Measurements from ENCODE around the gene ANKRD10.

GRCh38 chr13:110921695-110922094 lies 6.8 kb upstream of the ANKRD10 start:
- TF ChIP-seq EZH2 (IDR thresholded peaks at IDR 0.05; ENCODE audit: borderline replicate concordance, low read depth, low read length, severe bottlenecking): no peak
- TF ChIP-seq, protein P1, sequence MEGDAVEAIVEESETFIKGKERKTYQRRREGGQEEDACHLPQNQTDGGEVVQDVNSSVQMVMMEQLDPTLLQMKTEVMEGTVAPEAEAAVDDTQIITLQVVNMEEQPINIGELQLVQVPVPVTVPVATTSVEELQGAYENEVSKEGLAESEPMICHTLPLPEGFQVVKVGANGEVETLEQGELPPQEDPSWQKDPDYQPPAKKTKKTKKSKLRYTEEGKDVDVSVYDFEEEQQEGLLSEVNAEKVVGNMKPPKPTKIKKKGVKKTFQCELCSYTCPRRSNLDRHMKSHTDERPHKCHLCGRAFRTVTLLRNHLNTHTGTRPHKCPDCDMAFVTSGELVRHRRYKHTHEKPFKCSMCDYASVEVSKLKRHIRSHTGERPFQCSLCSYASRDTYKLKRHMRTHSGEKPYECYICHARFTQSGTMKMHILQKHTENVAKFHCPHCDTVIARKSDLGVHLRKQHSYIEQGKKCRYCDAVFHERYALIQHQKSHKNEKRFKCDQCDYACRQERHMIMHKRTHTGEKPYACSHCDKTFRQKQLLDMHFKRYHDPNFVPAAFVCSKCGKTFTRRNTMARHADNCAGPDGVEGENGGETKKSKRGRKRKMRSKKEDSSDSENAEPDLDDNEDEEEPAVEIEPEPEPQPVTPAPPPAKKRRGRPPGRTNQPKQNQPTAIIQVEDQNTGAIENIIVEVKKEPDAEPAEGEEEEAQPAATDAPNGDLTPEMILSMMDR (IDR thresholded peaks at IDR 0.05; ENCODE audit: borderline replicate concordance, extremely low read depth, low read length, poor library complexity, severe bottlenecking): no peak
